Measurements from ENCODE around the gene PACSIN3.

DNA sequence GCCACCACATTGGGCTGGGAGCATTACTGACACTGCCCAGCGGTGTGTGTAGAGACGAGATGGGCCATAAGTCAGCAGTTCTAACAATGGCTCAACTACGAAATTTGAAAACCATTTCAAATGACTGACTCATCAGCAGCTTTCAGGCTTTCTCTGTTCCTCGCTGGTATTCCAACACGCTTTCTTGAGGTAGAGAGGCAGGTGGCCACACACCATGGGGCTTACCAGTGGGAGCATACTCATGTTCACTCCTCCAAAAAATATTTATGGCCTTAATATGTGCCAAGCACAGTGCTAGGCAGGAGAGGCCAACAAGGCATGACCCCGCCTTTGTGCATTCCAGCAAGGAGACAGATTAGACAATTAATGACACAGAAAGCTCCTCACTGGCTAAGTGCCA lies 29.9 kb downstream of the PACSIN3 start:
- TF ChIP-seq, protein P1, sequence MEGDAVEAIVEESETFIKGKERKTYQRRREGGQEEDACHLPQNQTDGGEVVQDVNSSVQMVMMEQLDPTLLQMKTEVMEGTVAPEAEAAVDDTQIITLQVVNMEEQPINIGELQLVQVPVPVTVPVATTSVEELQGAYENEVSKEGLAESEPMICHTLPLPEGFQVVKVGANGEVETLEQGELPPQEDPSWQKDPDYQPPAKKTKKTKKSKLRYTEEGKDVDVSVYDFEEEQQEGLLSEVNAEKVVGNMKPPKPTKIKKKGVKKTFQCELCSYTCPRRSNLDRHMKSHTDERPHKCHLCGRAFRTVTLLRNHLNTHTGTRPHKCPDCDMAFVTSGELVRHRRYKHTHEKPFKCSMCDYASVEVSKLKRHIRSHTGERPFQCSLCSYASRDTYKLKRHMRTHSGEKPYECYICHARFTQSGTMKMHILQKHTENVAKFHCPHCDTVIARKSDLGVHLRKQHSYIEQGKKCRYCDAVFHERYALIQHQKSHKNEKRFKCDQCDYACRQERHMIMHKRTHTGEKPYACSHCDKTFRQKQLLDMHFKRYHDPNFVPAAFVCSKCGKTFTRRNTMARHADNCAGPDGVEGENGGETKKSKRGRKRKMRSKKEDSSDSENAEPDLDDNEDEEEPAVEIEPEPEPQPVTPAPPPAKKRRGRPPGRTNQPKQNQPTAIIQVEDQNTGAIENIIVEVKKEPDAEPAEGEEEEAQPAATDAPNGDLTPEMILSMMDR (IDR thresholded peaks at IDR 0.05): no peak
- TF ChIP-seq POLR2A (IDR thresholded peaks at IDR 0.05): no peak
